Fibroblast of villous mesenchyme (primary cell): ENCODE results near the gene SHC4. TPM values are rescaled to one million over a fixed set of nuclear protein-coding genes. Genes with fewer than 3 reads are reported as not detected.

Experiments used
- DNase-seq: peaks from one replicate; pipeline ENCODE4 v3.0.0-alpha.2; 2010; ENCODE audit warnings: low read depth
- H3K4me3 ChIP-seq: 2 replicates; pipeline ENCODE4 v1.5.1; 2011; ENCODE audit warnings: low read depth, mild to moderate bottlenecking, low read length
- total RNA-seq: library from RNA; depleted of rRNA; stranded (reverse); fragments of >200 nt; gene quantifications from 2 replicates; pipeline ENCODE4 v1.2.3, GENCODE V29; 2012
- TF ChIP-seq, protein P1 (sequence below): IDR thresholded peaks from 2 replicates; pipeline ENCODE4 v1.5.1; 2012; ENCODE audit warnings: low read depth, mild to moderate bottlenecking, low read length; ENCODE audit not compliant: insufficient read depth

Gene SHC4
- total RNA-seq, 1 donor: 3.5 TPM

DNA sequence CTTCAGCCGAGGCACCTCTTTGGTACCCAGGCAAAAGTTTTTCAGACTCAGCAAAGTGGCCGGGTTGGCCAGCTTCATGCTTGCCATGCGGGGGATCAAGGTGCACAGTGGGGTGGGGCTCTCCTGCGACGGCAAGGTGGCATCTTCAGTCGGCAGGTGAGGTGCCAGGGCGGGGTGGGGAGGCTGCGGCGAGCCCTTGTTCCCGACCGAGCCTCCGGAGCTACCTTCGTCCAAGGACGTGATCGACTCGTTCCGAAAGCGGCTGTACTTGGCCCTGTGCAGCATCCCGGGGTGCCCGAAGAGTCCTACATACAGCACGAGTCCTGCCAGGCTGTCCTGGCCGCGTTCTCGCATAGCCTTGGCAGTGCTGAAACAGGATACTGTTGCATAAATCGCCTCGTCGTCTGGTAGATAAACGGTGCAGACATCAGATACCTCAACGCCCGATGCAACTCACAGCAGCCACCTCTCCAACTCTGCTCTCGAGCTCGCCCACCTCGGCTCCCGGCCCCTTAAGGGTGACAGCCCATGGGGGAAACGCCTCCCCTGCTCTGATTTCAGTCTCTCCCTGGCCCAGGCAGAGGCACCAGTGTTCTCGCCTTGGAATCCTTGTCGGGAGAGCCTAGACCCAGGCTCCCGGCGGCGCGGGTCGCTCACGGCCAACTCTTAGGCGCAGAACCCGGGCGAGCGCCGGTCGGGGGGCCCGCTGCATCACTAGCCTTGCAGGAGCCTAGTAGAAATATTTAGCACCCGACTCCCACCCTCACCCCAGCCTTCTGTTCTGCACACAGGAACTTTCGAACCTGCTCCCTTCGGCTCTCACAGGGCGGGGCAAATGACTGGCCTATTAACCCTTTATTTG is 826 bp downstream of the SHC4 start:
- peak overlapping the region; percentile 69 for H3K4me3 ChIP-seq
- TF ChIP-seq, protein P1, sequence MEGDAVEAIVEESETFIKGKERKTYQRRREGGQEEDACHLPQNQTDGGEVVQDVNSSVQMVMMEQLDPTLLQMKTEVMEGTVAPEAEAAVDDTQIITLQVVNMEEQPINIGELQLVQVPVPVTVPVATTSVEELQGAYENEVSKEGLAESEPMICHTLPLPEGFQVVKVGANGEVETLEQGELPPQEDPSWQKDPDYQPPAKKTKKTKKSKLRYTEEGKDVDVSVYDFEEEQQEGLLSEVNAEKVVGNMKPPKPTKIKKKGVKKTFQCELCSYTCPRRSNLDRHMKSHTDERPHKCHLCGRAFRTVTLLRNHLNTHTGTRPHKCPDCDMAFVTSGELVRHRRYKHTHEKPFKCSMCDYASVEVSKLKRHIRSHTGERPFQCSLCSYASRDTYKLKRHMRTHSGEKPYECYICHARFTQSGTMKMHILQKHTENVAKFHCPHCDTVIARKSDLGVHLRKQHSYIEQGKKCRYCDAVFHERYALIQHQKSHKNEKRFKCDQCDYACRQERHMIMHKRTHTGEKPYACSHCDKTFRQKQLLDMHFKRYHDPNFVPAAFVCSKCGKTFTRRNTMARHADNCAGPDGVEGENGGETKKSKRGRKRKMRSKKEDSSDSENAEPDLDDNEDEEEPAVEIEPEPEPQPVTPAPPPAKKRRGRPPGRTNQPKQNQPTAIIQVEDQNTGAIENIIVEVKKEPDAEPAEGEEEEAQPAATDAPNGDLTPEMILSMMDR: no peak
- peak; percentile 69 for DNase-seq

DNA sequence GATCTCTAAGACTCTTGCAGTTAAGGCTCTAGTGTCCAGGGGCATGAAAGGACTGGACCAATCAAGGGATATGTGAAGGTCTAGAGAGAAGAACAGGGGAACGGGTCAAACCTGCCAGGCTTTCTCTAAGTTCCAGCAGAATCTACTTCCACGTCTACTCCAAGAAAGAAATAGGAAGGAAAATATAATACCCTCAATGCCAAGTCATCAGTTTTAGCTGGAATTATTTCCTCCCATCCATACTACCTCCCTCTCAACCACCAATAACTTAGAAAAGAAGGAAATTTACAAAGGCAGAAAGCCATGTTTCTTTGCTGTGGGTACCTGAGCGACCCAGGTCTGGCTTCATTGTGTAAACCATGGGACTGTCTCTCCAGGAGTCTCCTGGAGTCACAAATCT is 7.8 kb downstream of the SHC4 start:
- TF ChIP-seq, protein P1: no peak
- H3K4me3 ChIP-seq: no peak overlapping the region
- no peak for DNase-seq

DNA sequence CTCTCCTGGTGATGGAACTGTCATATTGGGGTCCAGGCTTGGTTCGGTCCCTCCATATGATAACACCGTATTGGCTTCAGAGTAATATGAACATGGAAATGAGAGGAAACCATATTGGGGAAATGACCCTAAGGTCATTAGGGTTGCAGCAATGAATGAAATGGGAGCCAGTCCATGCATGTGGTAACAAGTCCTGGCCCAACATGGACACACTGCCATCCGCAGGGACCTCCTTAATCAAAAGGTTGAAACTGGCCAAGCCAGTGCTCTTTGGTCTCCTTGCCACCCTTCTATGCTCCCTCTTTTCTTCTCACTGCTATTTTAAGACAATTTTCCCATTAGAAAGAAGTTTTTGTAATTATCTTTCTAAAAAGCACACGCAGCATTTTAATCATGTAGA is 8.3 kb downstream of the SHC4 start:
- TF ChIP-seq, protein P1: no peak
- no peak overlapping the region for H3K4me3 ChIP-seq
- no peak for DNase-seq

DNA sequence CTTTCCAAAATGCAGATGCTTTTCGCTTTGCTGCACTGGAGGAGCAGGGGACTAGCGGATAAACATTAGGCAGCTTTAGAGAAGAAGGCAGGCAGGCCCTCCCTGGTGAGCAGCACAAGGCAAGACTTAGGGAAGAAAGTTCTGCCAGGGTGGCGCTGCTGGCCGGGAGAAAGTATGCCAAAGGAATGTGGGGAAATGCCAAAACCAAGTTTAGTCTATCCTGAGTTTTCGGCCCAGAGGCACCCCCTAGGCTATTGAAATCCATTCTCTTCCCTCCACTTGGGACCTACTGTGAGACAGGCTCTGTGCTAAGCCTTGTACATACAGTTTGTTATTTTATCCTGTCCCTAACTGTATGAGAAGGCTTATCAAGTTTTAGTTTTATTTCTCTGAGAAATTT is 9.2 kb downstream of the SHC4 start:
- no peak for DNase-seq
- TF ChIP-seq, protein P1: no peak
- no peak overlapping the region for H3K4me3 ChIP-seq

DNA sequence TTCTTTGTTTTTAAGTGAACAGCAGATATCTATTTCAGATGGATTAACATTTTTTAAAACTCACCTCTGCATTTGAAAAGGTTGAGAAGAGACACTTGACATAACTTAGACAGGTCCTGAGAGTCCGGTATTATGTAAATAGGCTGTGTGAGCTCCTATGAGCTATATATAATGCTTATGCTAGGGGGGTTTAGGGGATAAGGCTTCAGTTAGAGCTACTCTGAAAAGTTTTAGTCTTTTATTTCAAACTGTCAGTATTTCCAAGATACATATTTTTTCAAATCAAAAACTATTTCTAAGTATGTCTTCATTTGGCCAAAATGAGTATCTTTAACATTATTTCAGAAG is 16.9 kb downstream of the SHC4 start:
- TF ChIP-seq, protein P1: no peak
- H3K4me3 ChIP-seq: no peak overlapping the region
- DNase-seq: no peak

DNA sequence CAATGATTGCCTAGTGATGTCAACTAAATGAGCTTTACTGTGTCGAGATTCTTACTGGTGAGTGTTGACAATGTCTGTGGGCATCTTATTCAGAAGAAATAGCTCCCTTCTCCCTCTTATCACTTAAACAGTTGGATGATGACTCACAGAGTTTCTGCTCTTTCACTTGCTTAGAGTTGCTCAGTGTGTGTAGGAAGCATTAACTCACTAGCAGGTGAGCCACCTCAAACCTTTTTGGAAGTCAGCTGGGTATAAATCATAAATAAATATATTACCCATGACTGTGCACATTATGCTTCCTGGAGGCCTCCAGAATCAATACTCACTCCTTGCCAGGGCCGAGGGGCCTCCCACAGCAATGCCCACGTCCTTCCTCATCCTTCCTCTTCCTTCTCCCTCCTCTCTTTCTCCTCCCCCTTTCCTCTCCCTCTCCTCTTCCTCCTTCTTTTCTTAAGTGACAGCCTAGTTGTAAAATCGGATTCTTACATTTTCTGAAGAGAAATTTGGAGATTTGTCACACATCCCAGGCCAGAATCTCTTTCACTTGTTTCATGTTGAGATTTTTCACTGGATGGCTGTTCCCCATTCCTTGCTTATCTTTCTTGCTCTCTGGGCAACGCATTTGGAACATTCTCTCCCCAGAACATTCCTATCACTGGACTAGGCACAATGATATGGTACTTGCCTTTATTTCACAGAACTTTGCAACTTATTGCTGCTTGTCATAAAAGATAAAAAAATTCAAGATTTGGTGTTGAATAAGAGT is 17.5 kb downstream of the SHC4 start:
- DNase-seq: peak; percentile 56
- TF ChIP-seq, protein P1: no peak
- no peak overlapping the region for H3K4me3 ChIP-seq
